H1 (cell line): ENCODE data around the gene OPA3. TPM values are rescaled to one million over a fixed set of nuclear protein-coding genes. Genes with fewer than 3 reads are reported as not detected.

ENCODE experiments used
- CEBPB ChIP-seq: IDR thresholded peaks from 2 replicates; pipeline ENCODE4 v1.6.1; 2012; ENCODE audit warnings: low read depth, low read length
- EP300 ChIP-seq, 2 experiments: IDR thresholded peaks; 1 replicate in 1 of 2; 2 replicates in 1 of 2; pipeline ENCODE4 v1.6.1; 2011 to 2012; ENCODE audit warnings: low read depth in 2 of 2, low read length in 2 of 2, mild to moderate bottlenecking in 2 of 2, borderline replicate concordance in 1 of 2, inconsistent platforms in 1 of 2, moderate library complexity in 1 of 2
- GTF2F1 ChIP-seq: IDR thresholded peaks from 2 replicates; pipeline ENCODE4 v1.6.1; 2012; ENCODE audit warnings: low read depth, low read length, improper control_type of control experiment, borderline replicate concordance
- KDM4A ChIP-seq: IDR thresholded peaks from one replicate; pipeline ENCODE4 v1.7.1; 2012; ENCODE audit warnings: low read depth, mild to moderate bottlenecking, moderate library complexity, low read length, inconsistent platforms; ENCODE audit not compliant: severe bottlenecking
- RBBP5 ChIP-seq: IDR thresholded peaks from 2 replicates; pipeline ENCODE4 v1.7.1; 2012; ENCODE audit warnings: low read depth, mild to moderate bottlenecking, inconsistent platforms, low read length, moderate library complexity, borderline replicate concordance
- SUZ12 ChIP-seq: fragments of 200-600 bp; sonication (generic); IDR thresholded peaks from 2 replicates; pipeline ENCODE4 v1.6.1; 2012; ENCODE audit warnings: mild to moderate bottlenecking, inconsistent platforms, low read length, moderate library complexity, mixed read lengths
- polyA plus RNA-seq, 7 experiments: library from polyadenylated mRNA; depleted of rRNA in 3 of 7; stranded (reverse) in 5 of 7; unstranded in 2 of 7; fragments of >200 nt in 5 of 7; fragments of 200-250 nt in 2 of 7; gene quantifications; 1 replicate in 5 of 7; 2 replicates in 1 of 7; 4 replicates in 1 of 7; pipeline versions ENCODE4 v1.2.1 to v1.2.3, GENCODE V29; 2011 to 2013; ENCODE audit warnings: missing spikeins in 2 of 7, mixed read lengths in 2 of 7
- total RNA-seq: library from RNA; stranded (reverse); fragmentation: NEBNext Ultra II Directional; extraction: Animal tissue kit (Norgen Biotek cat#: 25700); gene quantifications from 2 replicates; pipeline ENCODE4 v1.2.1, GENCODE V29; 2021

OPA3 gene
- total and polyA plus RNA-seq, 2 of the 8 experiments (the other 6 are each of a cell fraction or from before 2014, with no cell fraction given), result 12.5 to 14.5 TPM

GRCh38 chr19:45483033-45483432 lies 101.6 kb downstream of the OPA3 start (continued):
- TF ChIP-seq KDM4A (no peak), EP300 (IDR thresholded peaks at IDR 0.05; ENCODE audit: borderline replicate concordance in 1 of 2, low read depth in 2 of 2, low read length in 2 of 2) (no peak), SUZ12 (no peak), CEBPB (no peak), GTF2F1 (no peak), RBBP5 (no peak)
- TF ChIP-seq, all 59 proteins: peak for 0
